Neuronal stem cell (in vitro differentiated cells): ENCODE results near the gene ARHGEF7.

Experiments
- DNase-seq: peaks from one replicate; pipeline ENCODE4 v3.0.0-alpha.2; 2013; ENCODE audit warnings: low spot score
- H2AFZ ChIP-seq: one replicate; pipeline ENCODE4 v1.6.1; 2013; ENCODE audit warnings: mild to moderate bottlenecking, low read length, inconsistent platforms
- H2AK5ac ChIP-seq: 2 replicates; pipeline ENCODE4 v1.6.1; 2013; ENCODE audit warnings: low read depth, mild to moderate bottlenecking, inconsistent platforms, low read length, moderate library complexity, mixed read lengths
- H2BK120ac ChIP-seq: 2 replicates; pipeline ENCODE4 v1.6.1; 2013; ENCODE audit warnings: low read depth, mild to moderate bottlenecking, inconsistent platforms, low read length, moderate library complexity, mixed read lengths
- H2BK12ac ChIP-seq: one replicate; pipeline ENCODE4 v1.6.1; 2013; ENCODE audit warnings: low read length, inconsistent platforms
- H2BK15ac ChIP-seq: 2 replicates; pipeline ENCODE4 v1.6.1; 2013; ENCODE audit warnings: mild to moderate bottlenecking, low read length, inconsistent platforms, mixed read lengths
- H2BK5ac ChIP-seq: one replicate; pipeline ENCODE4 v1.6.1; 2013; ENCODE audit warnings: inconsistent platforms, mild to moderate bottlenecking, low read length, moderate library complexity
- H3K14ac ChIP-seq: one replicate; pipeline ENCODE4 v1.6.1; 2013; ENCODE audit warnings: low read length, inconsistent platforms
- H3K18ac ChIP-seq: 2 replicates; pipeline ENCODE4 v1.6.1; 2013; ENCODE audit warnings: low read length, inconsistent platforms
- H3K23ac ChIP-seq: 2 replicates; pipeline ENCODE4 v1.6.1; 2013; ENCODE audit warnings: low read depth, mild to moderate bottlenecking, mixed read lengths, low read length, inconsistent platforms; ENCODE audit not compliant: poor library complexity
- H3K27ac ChIP-seq: replicated peaks from 3 replicates; pipeline ENCODE4 v1.5.1; 2013; ENCODE audit warnings: low read length, inconsistent platforms
- H3K27me3 ChIP-seq, 3 experiments: 2 replicates each; pipeline ENCODE4 v1.6.1; 2013; ENCODE audit warnings: low read length in 3 of 3, mild to moderate bottlenecking in 2 of 3, inconsistent platforms in 1 of 3, low read depth in 1 of 3, mixed read lengths in 1 of 3, moderate library complexity in 1 of 3; ENCODE audit not compliant: control insufficient read depth in 3 of 3, insufficient read depth in 3 of 3
- H3K36me3 ChIP-seq, 2 donors: replicated peaks in 1 of 2; 2 replicates each; pipeline ENCODE4 v1.6.1; 2013; ENCODE audit warnings: low read length in 2 of 2; ENCODE audit not compliant: control insufficient read depth in 2 of 2, insufficient read depth in 2 of 2
- H3K4ac ChIP-seq: 2 replicates; pipeline ENCODE4 v1.6.1; 2013; ENCODE audit warnings: inconsistent platforms, mild to moderate bottlenecking, low read length, moderate library complexity
- H3K4me1 ChIP-seq, 2 donors: 1 replicate in 1 of 2; 2 replicates in 1 of 2; pipeline ENCODE4 v1.6.1; 2013; ENCODE audit warnings: low read length in 2 of 2, low read depth in 1 of 2; ENCODE audit not compliant: control insufficient read depth in 2 of 2, insufficient read depth in 1 of 2
- H3K4me2 ChIP-seq: one replicate; pipeline ENCODE4 v1.6.1; 2013; ENCODE audit warnings: mild to moderate bottlenecking, low read length, inconsistent platforms; ENCODE audit not compliant: insufficient read depth, poor library complexity, severe bottlenecking
- H3K4me3 ChIP-seq, 2 donors: 2 replicates each; pipeline ENCODE4 v1.5.1; 2013; ENCODE audit warnings: low read length in 2 of 2, mild to moderate bottlenecking in 2 of 2, inconsistent platforms in 1 of 2, moderate library complexity in 1 of 2
- H3K79me1 ChIP-seq: one replicate; pipeline ENCODE4 v1.6.1; 2013; ENCODE audit warnings: low read depth, mild to moderate bottlenecking, inconsistent platforms, low read length, moderate library complexity
- H3K9ac ChIP-seq: one replicate; pipeline ENCODE4 v1.6.1; 2013; ENCODE audit warnings: mild to moderate bottlenecking, low read depth, low read length, inconsistent platforms; ENCODE audit not compliant: poor library complexity
- H3K9me3 ChIP-seq, 2 donors: replicated peaks in 1 of 2; 2 replicates each; pipeline versions ENCODE3 to v1.6.1; 2013; ENCODE audit warnings: low read length in 2 of 2, mild to moderate bottlenecking in 2 of 2, inconsistent platforms in 1 of 2, low read depth in 1 of 2, mixed read lengths in 1 of 2, moderate library complexity in 1 of 2; ENCODE audit not compliant: control insufficient read depth in 2 of 2, insufficient read depth in 1 of 2
- H4K8ac ChIP-seq: one replicate; pipeline ENCODE4 v1.6.1; 2013; ENCODE audit warnings: low read depth, mild to moderate bottlenecking, inconsistent platforms, low read length, moderate library complexity
- H4K91ac ChIP-seq: one replicate; pipeline ENCODE4 v1.6.1; 2013; ENCODE audit warnings: low read length, low read depth, mild to moderate bottlenecking, inconsistent platforms; ENCODE audit not compliant: poor library complexity
- WGBS, 2 donors: extraction: QIAGEN DNeasy Blood & Tissue Kit; methylation state at CpG; one replicate each; pipeline ENCODE4 v1.1.7; 2013; ENCODE audit warnings: missing lambda C conversion rate in 2 of 2, mixed read lengths in 1 of 2; ENCODE audit not compliant: insufficient read length in 2 of 2, insufficient replicate concordance in 1 of 2; ENCODE audit errors: extremely low coverage in 2 of 2; 5-methylcytosine and 5-hydroxymethylcytosine counted together

ARHGEF7 gene

GRCh38 chr13:111093136-111093535 is 22.0 kb upstream of the ARHGEF7 start:
- Histone ChIP-seq H4K8ac (no peak overlapping the region), H2AK5ac (peak overlapping the region; percentile 43), H3K14ac (no peak overlapping the region), H2BK5ac (no peak overlapping the region), H3K79me1 (no peaks in the 10 kb centered on the region), H3K4me1 (no peaks in the 10 kb centered on the region), H3K4me3 (no peak overlapping the region), H2BK12ac (no peak overlapping the region), H2BK15ac (peak overlapping the region; percentile 90), H2AFZ (no peak overlapping the region), H3K4me2 (no peak overlapping the region), H4K91ac (no peak overlapping the region), H3K18ac (no peak overlapping the region), H3K9me3 (no peaks in the 10 kb centered on the region), H3K9ac (no peak overlapping the region), H2BK120ac (no peak overlapping the region), H3K4ac (no peak overlapping the region), H3K36me3 (no peaks in the 10 kb centered on the region), H3K27ac (no peak overlapping the region), H3K27me3 (peaks cover 0 to 56% (median 0%) of the 10 kb centered on the region in 3 experiments), H3K23ac (no peak overlapping the region)
- DNase-seq = no peak
- no CpG with 5 or more reads among the region's 21 CpGs for WGBS, 2 donors

DNA sequence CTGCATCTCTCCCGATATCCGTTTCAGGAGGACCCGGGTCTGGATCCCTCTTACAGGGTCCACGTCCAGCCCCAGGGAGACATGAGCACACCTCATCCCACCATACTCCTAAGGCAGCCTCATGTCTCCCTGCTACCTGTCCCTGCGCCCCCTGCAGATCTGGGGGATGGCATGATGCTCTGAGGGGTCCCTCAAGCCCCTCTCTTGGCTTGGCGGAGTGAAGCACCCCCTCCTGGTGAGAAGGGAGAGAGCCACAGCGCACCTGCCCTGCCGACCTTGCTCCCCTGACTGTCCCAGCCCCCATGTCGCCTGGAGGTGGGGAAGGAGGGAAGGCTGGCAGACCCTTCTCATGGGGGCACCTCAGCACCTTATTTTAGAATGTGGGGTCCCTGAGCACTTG is 21.5 kb upstream of the ARHGEF7 start:
- H3K9ac ChIP-seq = no peak overlapping the region
- H4K8ac ChIP-seq = no peak overlapping the region
- no peak overlapping the region for H4K91ac ChIP-seq
- H2BK15ac ChIP-seq = peak overlapping the region; percentile 90
- H3K14ac ChIP-seq = no peak overlapping the region
- H3K79me1 ChIP-seq = no peaks in the 10 kb centered on the region
- H3K4me3 ChIP-seq = no peak overlapping the region
- no peak overlapping the region for H2AFZ ChIP-seq
- peak overlapping the region; percentile 43 for H2AK5ac ChIP-seq
- H3K27me3 ChIP-seq = peaks cover 0 to 60% (median 0%) of the 10 kb centered on the region in 3 experiments
- no peak overlapping the region for H3K4me2 ChIP-seq
- no peak overlapping the region for H3K23ac ChIP-seq
- no peak overlapping the region for H2BK120ac ChIP-seq
- H2BK12ac ChIP-seq = no peak overlapping the region
- no peak overlapping the region for H3K4ac ChIP-seq
- H3K27ac ChIP-seq = no peak overlapping the region
- H2BK5ac ChIP-seq = no peak overlapping the region
- WGBS, 2 donors = no CpG with 5 or more reads among the region's 9 CpGs
- no peak overlapping the region for H3K18ac ChIP-seq
- no peaks in the 10 kb centered on the region for H3K9me3 ChIP-seq
- H3K36me3 ChIP-seq = no peaks in the 10 kb centered on the region
- no peaks in the 10 kb centered on the region for H3K4me1 ChIP-seq
- DNase-seq = no peak

GRCh38 chr13:111095031-111095840 is 19.9 kb upstream of the ARHGEF7 start:
- no peak overlapping the region for H3K4me3 ChIP-seq
- DNase-seq = no peak
- no peak overlapping the region for H2BK5ac ChIP-seq
- H2BK12ac ChIP-seq = no peak overlapping the region
- H3K4ac ChIP-seq = no peak overlapping the region
- H2BK15ac ChIP-seq = no peak overlapping the region
- H3K9ac ChIP-seq = no peak overlapping the region
- H3K27ac ChIP-seq = no peak overlapping the region
- no peak overlapping the region for H3K4me2 ChIP-seq
- no peak overlapping the region for H3K14ac ChIP-seq
- H3K36me3 ChIP-seq = no peaks in the 10 kb centered on the region
- H2BK120ac ChIP-seq = no peak overlapping the region
- no peaks in the 10 kb centered on the region for H3K4me1 ChIP-seq
- peaks cover 0 to 60% (median 0%) of the 10 kb centered on the region in 3 experiments for H3K27me3 ChIP-seq
- peak overlapping the region; percentile 58 for H3K18ac ChIP-seq
- WGBS, 2 donors = no CpG with 5 or more reads among the region's 30 CpGs
- no peak overlapping the region for H3K23ac ChIP-seq
- no peak overlapping the region for H2AK5ac ChIP-seq
- H3K9me3 ChIP-seq = no peaks in the 10 kb centered on the region
- no peak overlapping the region for H4K8ac ChIP-seq
- no peak overlapping the region for H2AFZ ChIP-seq
- no peak overlapping the region for H4K91ac ChIP-seq
- H3K79me1 ChIP-seq = no peaks in the 10 kb centered on the region

DNA sequence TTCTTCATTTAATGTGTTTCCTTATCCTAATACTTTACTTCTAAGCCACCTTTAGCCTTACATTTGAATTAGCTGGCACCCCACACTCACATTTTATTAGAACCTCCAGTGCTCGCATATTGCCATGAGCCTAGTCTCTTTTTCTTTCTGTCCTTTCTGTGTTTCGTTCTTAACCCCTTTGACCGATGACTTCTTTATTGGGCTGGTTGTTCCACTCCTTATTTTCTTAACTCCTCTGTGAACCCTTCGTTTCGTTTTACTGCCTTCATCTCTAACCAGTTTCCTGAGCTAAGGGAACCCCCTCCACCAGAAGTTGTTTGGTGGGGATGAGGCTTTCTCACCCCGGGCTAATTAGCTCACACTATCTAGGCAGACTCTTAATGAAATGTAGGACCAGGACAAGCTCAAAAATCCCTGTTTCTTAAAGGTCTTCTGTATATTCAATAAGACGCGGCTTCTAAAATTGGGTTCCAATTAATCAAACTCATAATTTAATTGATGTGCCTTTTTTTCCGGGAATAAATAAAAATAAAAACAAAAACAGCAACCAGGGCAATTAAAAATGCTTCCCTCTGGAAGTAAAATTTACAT is 19.1 kb upstream of the ARHGEF7 start:
- Histone ChIP-seq H2AK5ac (no peak overlapping the region), H3K4ac (no peak overlapping the region), H3K27me3 (peaks cover 0 to 60% (median 0%) of the 10 kb centered on the region in 3 experiments), H3K4me2 (no peak overlapping the region), H3K79me1 (no peaks in the 10 kb centered on the region), H3K18ac (no peak overlapping the region), H3K9me3 (no peaks in the 10 kb centered on the region), H3K4me3 (no peak overlapping the region), H3K36me3 (no peaks in the 10 kb centered on the region), H3K9ac (no peak overlapping the region), H2BK120ac (no peak overlapping the region), H3K23ac (no peak overlapping the region), H3K14ac (no peak overlapping the region), H2BK12ac (no peak overlapping the region), H2BK15ac (no peak overlapping the region), H2AFZ (no peak overlapping the region), H4K91ac (no peak overlapping the region), H3K4me1 (no peaks in the 10 kb centered on the region), H3K27ac (no peak overlapping the region), H2BK5ac (no peak overlapping the region), H4K8ac (no peak overlapping the region)
- DNase-seq = no peak
- no CpG with 5 or more reads among the region's 9 CpGs for whole genome bisulfite sequencing, 2 donors
